Measurements from ENCODE around the gene PRDM9.

DNA sequence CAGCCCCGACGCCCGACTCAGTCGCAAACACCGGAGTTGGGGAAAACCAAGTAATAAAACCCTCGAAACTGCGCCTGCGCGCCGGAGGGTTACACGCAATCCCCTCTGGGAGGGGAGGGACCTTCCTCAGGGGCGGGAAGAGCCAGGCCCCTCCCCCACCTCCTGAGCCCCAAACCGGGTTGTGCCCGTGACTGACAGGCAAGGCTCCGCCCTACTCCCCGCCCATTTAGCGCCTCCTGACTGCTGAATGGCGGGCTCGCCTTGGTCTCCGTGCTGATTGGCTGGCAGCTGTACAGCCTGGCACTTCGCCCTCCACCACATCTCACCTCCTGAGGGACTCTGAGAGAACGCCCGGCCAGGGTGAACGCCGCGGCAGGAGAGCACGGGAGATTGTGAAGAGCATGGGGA is at the start of gene PRDM9:
- no peak for TF ChIP-seq CEBPB (IDR thresholded peaks at IDR 0.05; ENCODE audit: low read depth, low read length)
- TF ChIP-seq, protein P1, sequence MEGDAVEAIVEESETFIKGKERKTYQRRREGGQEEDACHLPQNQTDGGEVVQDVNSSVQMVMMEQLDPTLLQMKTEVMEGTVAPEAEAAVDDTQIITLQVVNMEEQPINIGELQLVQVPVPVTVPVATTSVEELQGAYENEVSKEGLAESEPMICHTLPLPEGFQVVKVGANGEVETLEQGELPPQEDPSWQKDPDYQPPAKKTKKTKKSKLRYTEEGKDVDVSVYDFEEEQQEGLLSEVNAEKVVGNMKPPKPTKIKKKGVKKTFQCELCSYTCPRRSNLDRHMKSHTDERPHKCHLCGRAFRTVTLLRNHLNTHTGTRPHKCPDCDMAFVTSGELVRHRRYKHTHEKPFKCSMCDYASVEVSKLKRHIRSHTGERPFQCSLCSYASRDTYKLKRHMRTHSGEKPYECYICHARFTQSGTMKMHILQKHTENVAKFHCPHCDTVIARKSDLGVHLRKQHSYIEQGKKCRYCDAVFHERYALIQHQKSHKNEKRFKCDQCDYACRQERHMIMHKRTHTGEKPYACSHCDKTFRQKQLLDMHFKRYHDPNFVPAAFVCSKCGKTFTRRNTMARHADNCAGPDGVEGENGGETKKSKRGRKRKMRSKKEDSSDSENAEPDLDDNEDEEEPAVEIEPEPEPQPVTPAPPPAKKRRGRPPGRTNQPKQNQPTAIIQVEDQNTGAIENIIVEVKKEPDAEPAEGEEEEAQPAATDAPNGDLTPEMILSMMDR (IDR thresholded peaks at IDR 0.05; ENCODE audit: control extremely low read depth in 1 of 3, insufficient read depth in 1 of 3, low read depth in 1 of 3, low read length in 3 of 3) = no peak
- no peak for TF ChIP-seq SAP30 (IDR thresholded peaks at IDR 0.05; ENCODE audit: insufficient read depth, insufficient replicate concordance, low read length)
- no peak for TF ChIP-seq SIX5 (IDR thresholded peaks at IDR 0.05; ENCODE audit: low read depth, low read length)
- TF ChIP-seq EP300 (IDR thresholded peaks at IDR 0.05; ENCODE audit: borderline replicate concordance in 1 of 2, low read depth in 2 of 2, low read length in 2 of 2) = no peak
- TF ChIP-seq, protein P2, sequence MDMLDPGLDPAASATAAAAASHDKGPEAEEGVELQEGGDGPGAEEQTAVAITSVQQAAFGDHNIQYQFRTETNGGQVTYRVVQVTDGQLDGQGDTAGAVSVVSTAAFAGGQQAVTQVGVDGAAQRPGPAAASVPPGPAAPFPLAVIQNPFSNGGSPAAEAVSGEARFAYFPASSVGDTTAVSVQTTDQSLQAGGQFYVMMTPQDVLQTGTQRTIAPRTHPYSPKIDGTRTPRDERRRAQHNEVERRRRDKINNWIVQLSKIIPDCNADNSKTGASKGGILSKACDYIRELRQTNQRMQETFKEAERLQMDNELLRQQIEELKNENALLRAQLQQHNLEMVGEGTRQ (IDR thresholded peaks at IDR 0.05; ENCODE audit: low read length) = no peak
- TF ChIP-seq POLR2A (IDR thresholded peaks at IDR 0.05; ENCODE audit: control extremely low read depth in 1 of 2, low read depth in 2 of 2, low read length in 2 of 2) = no peak
- no peak for TF ChIP-seq FOSL1 (IDR thresholded peaks at IDR 0.05; ENCODE audit: insufficient read depth, low read depth, low read length)
- no peak for TF ChIP-seq KDM1A (IDR thresholded peaks at IDR 0.05; ENCODE audit: borderline replicate concordance, low read length)
- TF ChIP-seq HDAC6 (IDR thresholded peaks at IDR 0.05; ENCODE audit: low read depth, low read length) = no peak
- TF ChIP-seq TEAD4 (IDR thresholded peaks at IDR 0.05; ENCODE audit: low read depth, low read length) = no peak
- no peak for TF ChIP-seq SP4 (IDR thresholded peaks at IDR 0.05; ENCODE audit: low read length)

All from H1 (cell line).